HG02981 (cell line): ENCODE results near the gene OCLN.
"Not testable (repeated sequence)": the region's sequence is repeated elsewhere in the genome, so short reads cannot be mapped to it uniquely, and the experiment has no call there.

ENCODE experiments used
- ATAC-seq: cut with Tn5 transposase; IDR thresholded peaks from one replicate; pipeline ENCODE4 v1.9.1; 2021; ENCODE audit warnings: mild to moderate bottlenecking, moderate library complexity; ENCODE audit not compliant: unreplicated experiment

The OCLN gene

DNA sequence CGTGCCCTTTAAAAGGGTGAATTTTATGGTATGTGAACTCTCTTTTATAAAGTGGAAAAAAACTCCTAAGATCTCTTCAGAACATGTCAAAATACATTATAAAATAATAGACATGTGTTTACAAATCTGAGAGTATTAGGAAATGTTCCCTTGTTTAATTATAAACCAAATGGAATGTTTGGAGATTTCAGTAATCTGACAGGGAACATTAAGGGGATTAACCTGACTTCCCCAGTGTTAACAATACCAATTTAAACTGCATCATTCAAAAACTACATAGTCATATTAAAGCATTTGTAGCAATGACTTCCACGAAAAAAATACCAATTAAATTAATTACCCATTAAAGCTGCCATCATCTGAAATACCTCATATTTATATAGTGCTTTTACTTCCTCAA is 1.6 kb upstream of the OCLN start:
- no peak for ATAC-seq

GRCh38 chr5:69491838-69492390 is 676 bp upstream of the OCLN start:
- no peak for ATAC-seq

GRCh38 chr5:69492923-69493395 is 369 bp downstream of the OCLN start:
- ATAC-seq, result no peak

DNA sequence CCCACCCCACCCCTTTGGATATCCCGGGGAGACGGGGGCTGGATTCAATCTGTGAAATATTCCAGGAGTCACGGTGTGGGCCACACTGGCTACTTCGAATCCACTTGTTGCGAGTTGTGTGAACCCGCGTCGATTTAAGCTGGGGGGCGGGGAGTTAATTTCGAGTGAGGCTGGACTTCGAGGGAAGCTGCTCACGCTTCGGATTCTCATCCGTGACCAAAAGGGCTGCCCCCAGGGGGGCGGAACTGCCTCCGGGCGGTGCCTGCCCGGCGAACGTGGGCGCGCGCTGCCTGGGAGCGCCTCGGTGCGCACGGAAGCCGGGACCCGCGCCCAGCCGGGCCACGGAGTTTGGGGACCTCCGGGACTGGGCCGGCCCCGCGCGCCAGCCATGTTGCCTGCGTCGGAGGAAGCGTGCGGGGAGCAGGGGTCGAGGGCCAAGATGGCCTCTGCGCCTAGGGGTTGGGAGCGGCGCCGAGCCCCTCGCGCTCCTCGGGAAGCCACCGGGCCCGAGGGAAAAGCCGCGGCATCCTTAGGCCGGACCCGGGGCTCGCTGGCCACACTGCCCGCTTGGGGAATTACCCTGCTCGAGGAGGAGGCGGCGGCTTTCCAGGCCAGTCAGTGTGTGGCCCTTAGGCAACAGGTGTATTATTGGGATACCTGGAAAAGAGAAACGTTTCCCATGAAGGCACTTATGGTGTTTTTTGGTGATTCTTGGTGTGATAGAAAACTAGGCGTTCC is 975 bp downstream of the OCLN start:
- ATAC-seq, result no peak

DNA sequence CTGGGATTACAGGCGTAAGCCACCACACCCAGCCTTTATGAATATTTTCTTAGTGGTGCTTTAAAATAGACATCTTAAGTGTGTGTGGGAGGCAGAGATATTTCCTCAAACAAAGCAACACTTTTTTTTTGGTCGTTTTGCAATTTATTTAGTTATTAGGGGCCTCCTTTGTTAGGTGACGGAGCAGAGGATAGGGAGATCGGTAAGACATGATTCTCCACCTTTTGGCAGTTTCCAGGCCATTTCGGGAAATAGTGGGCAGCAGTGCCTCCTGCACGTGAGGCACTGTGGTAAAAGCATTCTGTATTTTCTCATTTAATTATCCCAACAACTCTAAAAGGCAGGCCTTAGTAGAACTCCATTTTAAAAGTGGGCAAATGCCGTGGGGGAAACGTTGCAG is 1.9 kb downstream of the OCLN start:
- ATAC-seq, result no peak

DNA sequence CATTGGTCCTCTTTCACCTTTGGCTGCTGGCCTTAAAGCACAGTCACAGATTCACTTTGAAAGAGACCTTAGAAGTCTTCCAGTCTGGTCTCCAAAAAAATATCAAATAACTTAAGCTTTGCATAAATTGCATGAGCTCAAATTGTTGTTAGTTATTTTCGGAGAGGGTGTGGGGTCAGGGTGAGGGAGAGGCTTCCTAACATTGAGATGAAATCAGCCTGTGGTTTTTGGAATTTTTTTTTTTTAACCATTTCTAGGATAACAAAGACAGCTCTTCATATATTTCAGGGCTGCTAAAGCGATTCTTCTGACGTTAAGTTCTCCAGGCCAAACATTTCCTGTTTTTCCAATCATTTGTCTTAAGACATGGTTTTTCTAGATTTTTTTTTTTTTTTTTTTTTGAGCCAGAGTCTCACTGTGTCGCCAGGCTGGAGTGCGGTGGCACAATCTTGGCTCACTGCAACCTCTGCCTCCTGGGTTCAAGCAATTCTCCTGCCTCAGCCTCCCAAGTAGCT is 4.5 kb downstream of the OCLN start:
- ATAC-seq, result no peak

GRCh38 chr5:69498384-69498783 is 5.8 kb downstream of the OCLN start:
- ATAC-seq, result no peak

GRCh38 chr5:69502367-69502766 is 9.8 kb downstream of the OCLN start:
- no peak for ATAC-seq

DNA sequence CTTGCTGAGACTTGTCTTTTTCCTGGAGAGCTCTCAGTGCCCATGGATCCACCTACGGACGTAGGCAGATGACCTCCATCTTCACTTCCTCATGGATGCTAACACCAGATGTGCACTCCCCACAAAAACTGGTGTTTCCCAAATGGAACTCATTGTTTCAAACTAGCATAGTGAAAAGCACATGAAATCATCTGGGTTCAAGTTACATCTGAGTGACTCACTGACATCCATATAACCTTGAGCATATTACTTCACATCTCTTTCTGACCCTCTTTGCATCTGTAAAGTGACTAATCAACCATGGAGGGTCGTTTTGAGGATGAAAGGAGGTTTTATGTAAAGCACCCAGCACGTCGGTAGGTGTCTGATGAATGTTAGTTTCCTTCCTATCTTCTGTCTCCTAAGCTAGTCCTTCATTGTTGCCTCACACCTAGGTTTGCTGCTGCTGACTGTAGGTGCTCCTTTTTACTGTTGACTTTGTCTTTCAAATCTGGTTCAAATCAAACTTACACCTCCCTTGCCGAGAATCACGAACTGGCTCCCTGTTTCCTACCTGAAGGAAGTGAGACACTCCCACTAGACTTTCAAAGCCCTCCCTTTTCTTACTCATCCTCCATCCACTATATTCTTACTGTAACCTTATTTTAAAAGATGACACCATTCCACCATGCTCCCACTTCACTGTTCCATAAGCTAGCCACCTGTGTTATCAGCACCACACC is 10.3 kb downstream of the OCLN start:
- ATAC-seq, result no peak

- ATAC-seq, result no peak
Observed at GRCh38 chr5:69504036-69504435, 11.4 kb downstream of the OCLN start.

GRCh38 chr5:69505306-69505705 is 12.7 kb downstream of the OCLN start:
- ATAC-seq, result no peak

- no peak for ATAC-seq
Observed at GRCh38 chr5:69509212-69509611, 16.6 kb downstream of the OCLN start.

DNA sequence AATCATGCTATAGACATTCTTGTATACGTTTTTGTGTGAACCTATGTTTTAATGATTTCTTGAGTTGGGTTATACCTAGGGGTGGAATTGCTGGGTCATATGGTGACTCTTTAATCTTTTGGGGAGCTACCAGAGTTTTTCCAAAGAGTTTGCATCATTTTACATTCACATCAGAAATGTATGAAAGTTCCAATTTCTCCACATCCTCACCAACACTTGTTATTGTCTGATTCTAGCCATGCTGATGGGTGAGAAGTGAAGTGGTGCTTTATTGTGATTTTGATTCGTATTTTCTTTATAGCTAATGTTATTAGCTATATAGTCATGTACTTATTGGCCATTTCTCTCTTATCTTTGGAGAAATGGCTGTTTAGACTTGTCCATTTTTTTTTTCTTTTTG is 18.1 kb downstream of the OCLN start:
- no peak for ATAC-seq

DNA sequence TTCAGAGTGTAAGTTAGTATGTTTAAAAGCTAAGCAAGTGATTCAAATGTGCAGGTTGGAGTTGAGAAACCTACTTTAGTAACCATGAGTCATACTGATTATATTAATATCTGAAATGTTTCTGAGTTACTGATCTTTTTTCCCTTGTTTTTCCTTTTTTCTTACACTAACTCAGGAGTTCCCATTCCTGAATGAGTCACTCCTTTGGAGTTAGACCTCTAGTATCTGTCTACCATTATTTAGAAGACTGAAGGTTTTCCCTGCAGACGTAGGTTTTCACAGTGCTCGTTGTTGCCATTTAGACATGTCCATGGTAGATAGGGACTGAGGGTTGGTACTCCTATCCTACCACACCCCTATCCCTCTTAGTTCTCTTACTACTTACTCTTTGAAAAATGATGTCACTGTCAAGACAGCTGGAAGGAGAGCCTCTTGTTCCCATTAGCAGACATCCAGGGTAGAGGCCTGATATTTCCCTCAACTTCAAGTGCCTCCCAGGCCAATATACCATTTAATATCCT is 20.2 kb downstream of the OCLN start:
- no peak for ATAC-seq

- ATAC-seq, result not testable (repeated sequence)
Observed at GRCh38 chr5:69515570-69515969, 23.0 kb downstream of the OCLN start.

- no peak for ATAC-seq
Observed at GRCh38 chr5:69516769-69517168, 24.2 kb downstream of the OCLN start.

DNA sequence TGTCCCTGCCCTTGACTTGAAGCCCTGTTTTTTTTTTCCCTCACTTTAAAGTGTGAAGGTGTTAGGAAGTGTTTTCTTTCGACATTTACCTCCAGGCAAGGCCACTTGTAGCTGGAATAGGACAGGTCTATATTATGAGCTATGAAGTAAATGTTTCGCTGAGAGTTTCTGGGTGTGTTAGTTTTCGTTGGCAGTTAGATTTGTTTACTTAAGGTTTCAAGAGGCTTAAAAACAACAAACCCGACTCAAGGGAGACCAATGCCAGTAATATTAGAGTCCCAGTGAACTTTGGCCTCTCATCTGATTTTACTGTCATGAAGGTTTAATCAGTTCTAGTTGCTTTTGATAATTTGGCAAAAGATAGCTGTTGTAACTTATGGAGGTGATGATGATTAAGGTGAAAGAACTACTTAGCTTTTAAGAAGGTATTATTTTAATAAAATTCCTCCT is 25.2 kb downstream of the OCLN start:
- no peak for ATAC-seq

DNA sequence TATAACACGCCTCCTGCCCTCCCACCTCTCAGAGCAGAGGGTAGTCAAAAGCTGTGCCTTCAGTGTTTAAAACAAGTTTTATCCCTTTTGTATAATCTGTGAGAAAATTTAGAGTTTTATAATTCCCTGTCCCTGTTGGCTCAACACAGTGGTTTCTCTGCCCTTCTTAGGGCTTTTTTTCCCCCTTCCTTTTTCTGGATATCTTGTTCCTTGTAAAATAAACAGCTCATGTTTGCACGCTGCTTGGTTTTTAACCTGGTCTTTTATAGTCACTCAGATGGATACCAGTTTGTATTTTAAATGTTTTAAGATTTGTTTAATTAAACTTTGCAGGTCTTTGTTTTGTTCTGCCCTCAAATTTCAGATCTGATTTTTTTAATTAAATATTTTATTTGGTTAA is 26.7 kb downstream of the OCLN start:
- no peak for ATAC-seq

GRCh38 chr5:69522035-69522434 is 29.4 kb downstream of the OCLN start:
- ATAC-seq, result no peak

DNA sequence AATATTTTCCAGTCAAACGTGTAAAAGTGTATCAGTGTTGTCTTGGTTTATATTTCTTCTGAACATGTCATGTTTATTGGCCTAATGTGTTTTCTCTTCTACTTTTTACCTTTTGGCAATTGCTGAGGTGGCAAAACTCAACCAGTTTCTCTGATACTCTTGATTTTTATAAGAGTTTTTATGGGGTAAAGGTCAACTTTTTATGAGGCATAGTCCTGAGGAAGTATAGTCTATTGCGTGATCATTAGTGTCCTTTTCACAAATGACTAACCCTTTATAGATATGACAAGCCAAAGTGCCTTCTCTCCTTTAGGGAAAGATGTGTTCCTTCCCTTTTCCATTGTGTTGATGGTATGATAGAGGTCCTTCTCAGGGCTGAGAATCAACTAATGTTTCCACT is 32.9 kb downstream of the OCLN start:
- no peak for ATAC-seq

DNA sequence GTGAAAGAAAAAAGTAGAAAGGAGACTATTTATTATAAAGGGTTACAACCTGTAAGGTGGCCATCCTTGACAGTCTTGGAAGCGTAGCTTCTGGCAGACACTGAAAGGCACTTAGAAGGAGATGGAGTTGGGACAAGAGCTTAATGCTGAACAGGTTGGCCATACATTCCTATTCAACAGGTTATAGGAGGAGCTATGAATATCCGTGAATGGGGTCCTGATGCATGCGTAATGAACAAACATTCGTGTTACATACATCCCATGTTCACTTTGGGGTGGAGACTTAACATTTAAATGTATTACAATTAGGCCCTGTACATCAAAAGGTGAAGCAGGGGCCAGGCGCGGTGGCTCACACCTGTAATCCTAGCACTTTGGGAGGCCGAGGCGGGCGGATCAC is 34.1 kb downstream of the OCLN start:
- no peak for ATAC-seq
